Lower leg skin (tissue), 4 donors: ENCODE data around the gene ENO2. TPM values are rescaled to one million over a fixed set of nuclear protein-coding genes. Genes with fewer than 3 reads are reported as not detected.
A peak's percentile ranks its signal among the peaks of the same experiment; 100 is the strongest.

Source experiments
- DNase-seq, 2 donors: peaks; one replicate each; pipeline ENCODE4 v3.0.0-alpha.2; 2019; ENCODE audit warnings: low spot score in 2 of 2
- H3K4me3 ChIP-seq: fragments of 200-600 bp; sonication (generic); 2 replicates; pipeline ENCODE4 v1.5.1; 2017; ENCODE audit warnings: mild to moderate bottlenecking, low read depth; ENCODE audit not compliant: poor library complexity, severe bottlenecking
- CTCF ChIP-seq, 3 donors: fragments of 450-650 bp; IDR thresholded peaks; one replicate each; pipeline ENCODE4 v1.5.1; 2016; ENCODE audit warnings: antibody characterized with exemption in 3 of 3, mild to moderate bottlenecking in 3 of 3, moderate library complexity in 2 of 3
- POLR2A ChIP-seq, 2 donors: fragments of 450-650 bp; IDR thresholded peaks; one replicate each; pipeline ENCODE4 v1.6.1; 2016 to 2017; ENCODE audit warnings: antibody characterized with exemption in 2 of 2, mild to moderate bottlenecking in 1 of 2, moderate library complexity in 1 of 2
- WGBS, 2 donors: methylation state at CpG; one replicate each; pipeline ENCODE4 v1.1.5; 2018; 5-methylcytosine and 5-hydroxymethylcytosine counted together
- intact Hi-C: fragments of 100-400 bp; cut with DNase I; formaldehyde crosslinking; loops from one replicate; pipeline ENCODE4 v1.15.0; 2023; ENCODE audit warnings: low total_unique reads
- total RNA-seq, 4 donors: library from RNA; depleted of rRNA; stranded (reverse); fragments of >200 nt; gene quantifications; one replicate each; pipeline ENCODE4 v1.1.0, GENCODE V29; 2016

ENO2 gene
- total RNA-seq, 4 donors from 2014 or later, result 3.6 to 7.9 (median 6.1) TPM

DNA sequence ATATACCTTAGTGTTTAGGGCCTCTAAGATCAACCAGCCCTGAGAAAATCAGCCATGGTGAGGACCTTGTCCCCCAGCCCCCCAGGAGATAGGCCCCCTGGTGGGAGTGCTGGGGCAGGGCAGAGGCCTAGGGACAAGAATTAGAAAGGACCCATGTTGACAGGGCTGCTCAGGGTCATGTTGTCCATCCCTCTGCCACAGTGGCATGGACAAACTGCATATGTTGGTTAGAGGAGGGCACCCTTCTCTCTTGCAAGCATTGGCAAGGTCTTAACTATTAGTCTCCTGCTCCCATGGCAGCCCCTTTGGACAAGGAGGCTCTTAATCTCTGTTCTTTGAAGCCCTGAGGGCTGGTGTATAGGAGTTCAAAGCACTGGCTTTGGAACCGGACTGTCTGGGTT is 36.0 kb downstream of the ENO2 start:
- TF ChIP-seq POLR2A (IDR thresholded peaks at IDR 0.05) (no peak), CTCF (IDR thresholded peaks at IDR 0.05) (no peak)
- intact Hi-C loops, result loop anchor here (10.0 kb wide), 1 partner anchor 144 kb away; the partner anchor contains the start of gene C1R
- H3K4me3 ChIP-seq, result no peak overlapping the region
- no peak for DNase-seq
- 33 to 78% methylated on average over 1 of the region's 1 CpG for WGBS, 2 donors

DNA sequence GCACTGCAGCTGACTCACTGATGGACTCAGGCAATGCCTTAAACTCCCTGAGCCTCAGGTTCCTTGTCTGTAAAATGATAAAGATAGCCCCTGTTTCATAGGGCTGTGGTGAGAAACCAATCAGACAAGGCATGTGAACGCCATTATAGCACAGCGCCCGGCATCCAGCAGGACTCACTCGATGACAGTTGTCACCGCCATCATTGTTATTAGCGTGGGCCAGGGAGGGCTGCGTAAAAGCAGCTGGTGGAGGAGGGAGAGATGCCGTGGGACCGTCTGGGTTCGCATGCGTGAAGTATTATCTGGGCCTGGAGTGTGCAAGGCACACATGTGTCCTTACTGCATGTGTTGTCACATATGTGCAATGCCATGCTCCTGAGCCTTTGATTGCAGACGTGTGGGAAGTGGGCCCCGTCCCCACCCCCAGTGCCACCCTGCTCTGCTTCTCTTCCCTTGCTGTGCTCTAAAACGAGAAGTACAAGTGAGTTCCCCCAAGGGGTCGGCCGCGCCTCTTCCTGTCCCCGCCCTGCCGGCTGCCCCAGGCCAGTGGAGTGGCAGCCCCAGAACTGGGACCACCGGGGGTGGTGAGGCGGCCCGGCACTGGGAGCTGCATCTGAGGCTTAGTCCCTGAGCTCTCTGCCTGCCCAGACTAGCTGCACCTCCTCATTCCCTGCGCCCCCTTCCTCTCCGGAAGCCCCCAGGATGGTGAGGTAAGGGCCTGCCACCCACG is 36.6 kb downstream of the ENO2 start, which contains the start of gene PTPN6:
PTPN6 (plus strand) TSS at position 546 of the 730 bp plus-strand sequence; CDS start at position 703, 157 bp downstream.
- 53 to 56% methylated on average over 22 to 24 of the region's 25 CpGs for WGBS, 2 donors
- no peak for TF ChIP-seq CTCF (IDR thresholded peaks at IDR 0.05)
- no peak for TF ChIP-seq POLR2A (IDR thresholded peaks at IDR 0.05)
- intact Hi-C loops, result loop anchor here (10.0 kb wide), 1 partner anchor 144 kb away; the partner anchor contains the start of gene C1R
- peak in 1 of 2 donors; percentile 89 for DNase-seq
- peak within 1 kb of the TSS; percentile 12 for H3K4me3 ChIP-seq

DNA sequence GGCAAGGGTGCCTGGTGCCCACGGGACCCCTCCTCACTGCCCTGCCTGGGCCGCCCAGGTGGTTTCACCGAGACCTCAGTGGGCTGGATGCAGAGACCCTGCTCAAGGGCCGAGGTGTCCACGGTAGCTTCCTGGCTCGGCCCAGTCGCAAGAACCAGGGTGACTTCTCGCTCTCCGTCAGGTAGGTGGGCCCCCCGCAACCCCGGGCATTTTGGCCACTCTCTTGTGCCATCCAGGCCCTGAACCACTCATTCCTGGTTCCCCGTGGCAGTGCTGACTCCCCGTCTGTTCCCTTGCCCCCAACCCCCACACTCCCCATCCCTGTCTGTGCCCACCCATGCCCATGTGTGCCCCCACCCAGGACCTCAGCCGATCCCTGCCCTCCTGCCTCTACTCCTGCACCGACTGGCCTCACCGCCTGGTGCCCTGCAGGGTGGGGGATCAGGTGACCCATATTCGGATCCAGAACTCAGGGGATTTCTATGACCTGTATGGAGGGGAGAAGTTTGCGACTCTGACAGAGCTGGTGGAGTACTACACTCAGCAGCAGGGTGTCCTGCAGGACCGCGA is 37.3 kb downstream of the ENO2 start:
- 79 to 83% methylated on average over 18 to 20 of the region's 20 CpGs for WGBS, 2 donors
- DNase-seq, result no peak
- H3K4me3 ChIP-seq, result peak overlapping the region; percentile 12
- TF ChIP-seq POLR2A (IDR thresholded peaks at IDR 0.05) (no peak), CTCF (IDR thresholded peaks at IDR 0.05) (no peak)
- intact Hi-C loops, result loop anchor here (10.0 kb wide), 1 partner anchor 143 kb away; the partner anchor contains the start of gene C1R

- TF ChIP-seq CTCF (IDR thresholded peaks at IDR 0.05) (no peak), POLR2A (IDR thresholded peaks at IDR 0.05) (no peak)
- 70 to 81% methylated on average over 22 of the region's 22 CpGs for WGBS, 2 donors
- peak overlapping the region; percentile 12 for H3K4me3 ChIP-seq
- DNase-seq, result no peak
- intact Hi-C loops, result loop anchor here (10.0 kb wide), 1 partner anchor 143 kb away; the partner anchor contains the start of gene C1R
These were observed 37.9 kb downstream of the ENO2 start for GRCh38 chr12:6952121-6952862.

- H3K4me3 ChIP-seq, result no peak overlapping the region
- intact Hi-C loops, result loop anchor here (10.0 kb wide), 1 partner anchor 142 kb away; the partner anchor contains the start of gene C1R
- 72 to 80% methylated on average over 15 of the region's 15 CpGs for WGBS, 2 donors
These were observed 38.6 kb downstream of the ENO2 start for GRCh38 chr12:6952863-6953441.

More at GRCh38 chr12:6952863-6953441, 38.6 kb downstream of the ENO2 start:
- no peak for DNase-seq
- TF ChIP-seq POLR2A (IDR thresholded peaks at IDR 0.05), result no peak
- TF ChIP-seq CTCF (IDR thresholded peaks at IDR 0.05), result no peak
